IMR-90 (cell line): ENCODE measurements around the gene PRTFDC1. TPM values are rescaled to one million over a fixed set of nuclear protein-coding genes. Genes with fewer than 3 reads are reported as not detected.

Source experiments
- ATAC-seq: fragments of 200-7000 bp; cut with Tn5 transposase; 2 replicates; pipeline ENCODE4 v1.9.1; 2020; ENCODE audit warnings: low read depth, mild to moderate bottlenecking, moderate library complexity
- BruUV-seq: library from RNA; stranded (reverse); fragments of 400-500 nt; replicated peaks from 2 replicates; lab custom pipeline; 2021; lab: Mats Ljungman, UMichigan
- CTCF ChIA-PET: fragments of 300-600 bp; formaldehyde crosslinking; extraction: SDS; loops from one replicate; lab custom pipeline; 2021; ENCODE audit warnings: antibody characterized with exemption; lab: Yijun Ruan, JAX
- POLR2A ChIA-PET: fragments of 300-600 bp; sonication (Branson Sonifier 250); formaldehyde crosslinking; loops from one replicate; lab custom pipeline; 2022; ENCODE audit warnings: antibody characterized with exemption; ENCODE audit not compliant: unreplicated experiment; lab: Charles Lee
- DNase-seq: peaks from one replicate; pipeline ENCODE4 v3.0.0; 2013
- H2AFZ ChIP-seq: replicated peaks from 2 replicates; pipeline ENCODE3; 2013; ENCODE audit warnings: low read length, mild to moderate bottlenecking; ENCODE audit not compliant: poor library complexity
- H2AK5ac ChIP-seq: 2 replicates; pipeline ENCODE4 v1.6.1; 2013; ENCODE audit warnings: low read depth, low read length, inconsistent platforms
- H2AK9ac ChIP-seq: replicated peaks from 2 replicates; pipeline ENCODE3; 2013; ENCODE audit warnings: mild to moderate bottlenecking, low read depth, low read length, moderate library complexity; ENCODE audit not compliant: poor library complexity
- H2BK120ac ChIP-seq: 2 replicates; pipeline ENCODE4 v1.6.1; 2013; ENCODE audit warnings: low read depth, low read length, inconsistent platforms
- H2BK15ac ChIP-seq: 3 replicates; pipeline ENCODE4 v1.6.1; 2013; ENCODE audit warnings: low read depth, low read length, inconsistent platforms
- H2BK20ac ChIP-seq: 2 replicates; pipeline ENCODE4 v1.6.1; 2013; ENCODE audit warnings: low read depth, mild to moderate bottlenecking, inconsistent platforms, low read length, moderate library complexity
- H2BK5ac ChIP-seq: 2 replicates; pipeline ENCODE4 v1.6.1; 2013; ENCODE audit warnings: mild to moderate bottlenecking, low read depth, low read length, inconsistent platforms; ENCODE audit not compliant: poor library complexity, severe bottlenecking
- H3K14ac ChIP-seq: replicated peaks from 2 replicates; pipeline ENCODE4 v1.6.1; 2013; ENCODE audit warnings: low read depth, low read length, inconsistent platforms
- H3K18ac ChIP-seq: 2 replicates; pipeline ENCODE4 v1.6.1; 2013; ENCODE audit warnings: low read depth, low read length, control low read depth
- H3K23ac ChIP-seq: 2 replicates; pipeline ENCODE4 v1.6.1; 2013; ENCODE audit warnings: low read depth, low read length, inconsistent platforms
- H3K27ac ChIP-seq: 2 replicates; pipeline ENCODE4 v1.5.1; 2013; ENCODE audit warnings: mild to moderate bottlenecking, control low read depth, low read length; ENCODE audit not compliant: insufficient read depth
- H3K27me3 ChIP-seq: 2 replicates; pipeline ENCODE4 v1.6.1; 2013; ENCODE audit warnings: low read length; ENCODE audit not compliant: control insufficient read depth, insufficient read depth
- H3K36me3 ChIP-seq: 2 replicates; pipeline ENCODE4 v1.6.1; 2013; ENCODE audit warnings: low read length, mixed read lengths; ENCODE audit not compliant: control insufficient read depth, insufficient read depth
- H3K4ac ChIP-seq: 2 replicates; pipeline ENCODE4 v1.6.1; 2013; ENCODE audit warnings: low read depth, low read length, inconsistent platforms
- H3K4me1 ChIP-seq: 2 replicates; pipeline ENCODE4 v1.6.1; 2013; ENCODE audit warnings: low read length, mixed read lengths; ENCODE audit not compliant: control insufficient read depth, insufficient read depth
- H3K4me2 ChIP-seq: 2 replicates; pipeline ENCODE4 v1.6.1; 2013; ENCODE audit warnings: low read depth, mild to moderate bottlenecking, control low read depth, low read length, moderate library complexity
- H3K4me3 ChIP-seq: 2 replicates; pipeline ENCODE4 v1.5.1; 2013; ENCODE audit warnings: low read depth, mild to moderate bottlenecking, control low read depth, low read length, moderate library complexity; ENCODE audit not compliant: insufficient read depth
- H3K56ac ChIP-seq: 2 replicates; pipeline ENCODE4 v1.6.1; 2013; ENCODE audit warnings: low read length, inconsistent platforms; ENCODE audit not compliant: insufficient read depth; ENCODE audit errors: extremely low read depth
- H3K79me1 ChIP-seq, 2 experiments: 2 replicates each; pipeline ENCODE4 v1.6.1; 2013; ENCODE audit warnings: low read length in 2 of 2, inconsistent platforms in 1 of 2, low read depth in 1 of 2
- H3K9ac ChIP-seq: 2 replicates; pipeline ENCODE4 v1.6.1; 2013; ENCODE audit warnings: low read depth, low read length, control low read depth
- H3K9me1 ChIP-seq: 2 replicates; pipeline ENCODE4 v1.6.1; 2013; ENCODE audit warnings: low read length, inconsistent platforms; ENCODE audit not compliant: insufficient read depth
- H3K9me3 ChIP-seq: 2 replicates; pipeline ENCODE4 v1.6.1; 2013; ENCODE audit warnings: low read length; ENCODE audit not compliant: control insufficient read depth, insufficient read depth
- H4K20me1 ChIP-seq: 2 replicates; pipeline ENCODE4 v1.6.1; 2013; ENCODE audit warnings: low read length, inconsistent platforms; ENCODE audit not compliant: insufficient read depth
- H4K5ac ChIP-seq: 2 replicates; pipeline ENCODE4 v1.6.1; 2013; ENCODE audit warnings: mild to moderate bottlenecking, low read depth, low read length, control low read depth
- H4K8ac ChIP-seq, 2 experiments: 2 replicates each; pipeline ENCODE4 v1.6.1; 2013; ENCODE audit warnings: low read depth in 2 of 2, low read length in 2 of 2, control low read depth in 1 of 2, inconsistent platforms in 1 of 2
- H4K91ac ChIP-seq: 2 replicates; pipeline ENCODE4 v1.6.1; 2013; ENCODE audit warnings: low read depth, low read length, inconsistent platforms; ENCODE audit not compliant: insufficient read depth
- BHLHE40 ChIP-seq: fragments of 150-350 bp; IDR thresholded peaks from 2 replicates; pipeline ENCODE4 v1.6.1; 2016; ENCODE audit warnings: mild to moderate bottlenecking, low read depth, low read length
- CEBPB ChIP-seq: IDR thresholded peaks from 2 replicates; pipeline ENCODE4 v1.6.1; 2012; ENCODE audit warnings: low read depth, low read length, improper control_type of control experiment
- CHD1 ChIP-seq: IDR thresholded peaks from 2 replicates; pipeline ENCODE4 v1.6.1; 2012; ENCODE audit warnings: low read depth, low read length, improper control_type of control experiment
- CTCF ChIP-seq: conservative IDR thresholded peaks from 2 replicates; pipeline ENCODE4 v1.5.1; 2012; ENCODE audit warnings: mild to moderate bottlenecking, low read depth, low read length, improper control_type of control experiment
- ELK1 ChIP-seq: fragments of 150-350 bp; IDR thresholded peaks from 2 replicates; pipeline ENCODE4 v1.6.1; 2016; ENCODE audit warnings: low read depth, mild to moderate bottlenecking, low read length, moderate library complexity, borderline replicate concordance
- FOS ChIP-seq: fragments of 150-350 bp; IDR thresholded peaks from 2 replicates; pipeline ENCODE4 v1.6.1; 2016; ENCODE audit warnings: low read depth, low read length
- MAFK ChIP-seq: IDR thresholded peaks from 2 replicates; pipeline ENCODE4 v1.6.1; 2012; ENCODE audit warnings: low read depth, low read length, improper control_type of control experiment
- MAZ ChIP-seq: IDR thresholded peaks from 2 replicates; pipeline ENCODE4 v1.6.1; 2012; ENCODE audit warnings: low read depth, mild to moderate bottlenecking, low read length, improper control_type of control experiment, moderate library complexity, borderline replicate concordance
- NFE2L2 ChIP-seq: fragments of 150-350 bp; IDR thresholded peaks from 2 replicates; pipeline ENCODE4 v1.6.1; 2016; ENCODE audit warnings: low read depth, mild to moderate bottlenecking, low read length
- POLR2A ChIP-seq: IDR thresholded peaks from 2 replicates; pipeline ENCODE4 v1.6.1; 2012; ENCODE audit warnings: mild to moderate bottlenecking, low read depth, low read length
- RAD21 ChIP-seq: IDR thresholded peaks from 2 replicates; pipeline ENCODE4 v1.6.1; 2012; ENCODE audit warnings: low read length, improper control_type of control experiment
- RCOR1 ChIP-seq: IDR thresholded peaks from 2 replicates; pipeline ENCODE4 v1.6.1; 2012; ENCODE audit warnings: mild to moderate bottlenecking, low read length, improper control_type of control experiment; ENCODE audit not compliant: insufficient replicate concordance
- SMC3 ChIP-seq: fragments of 150-350 bp; IDR thresholded peaks from 2 replicates; pipeline ENCODE4 v1.6.1; 2016; ENCODE audit warnings: low read depth, mild to moderate bottlenecking, antibody characterized with exemption, low read length, moderate library complexity
- USF2 ChIP-seq: fragments of 150-350 bp; IDR thresholded peaks from 2 replicates; pipeline ENCODE4 v1.6.1; 2017; ENCODE audit warnings: mild to moderate bottlenecking, antibody characterized with exemption, low read length, low read depth
- WGBS, 2 experiments: methylation state at CpG; one replicate each; pipeline versions ENCODE4 v1.1.5 to v1.1.7; 2013; ENCODE audit warnings: missing lambda C conversion rate in 2 of 2; ENCODE audit not compliant: insufficient read length in 1 of 2; ENCODE audit errors: extremely low coverage in 2 of 2; 5-methylcytosine and 5-hydroxymethylcytosine counted together
- dilution Hi-C: fragments of 300-500 bp; cut with HindIII; formaldehyde crosslinking; loops from one replicate; pipeline ENCODE4 v1.14.3; 2018; ENCODE audit warnings: low sequenced_read_pairs; ENCODE audit not compliant: unreplicated experiment
- in situ Hi-C: fragments of 300-500 bp; cut with MboI; formaldehyde crosslinking; loops from 3 replicates; pipeline ENCODE4 v1.14.3; 2019; ENCODE audit warnings: low sequenced_read_pairs, inconsistent platforms, mixed read lengths
- intact Hi-C: fragments of 100-400 bp; cut with micrococcal nuclease; formaldehyde crosslinking; loops from 2 replicates; pipeline ENCODE4 v1.10.0; 2022
- polyA plus RNA-seq, 3 experiments: library from polyadenylated mRNA; depleted of rRNA; stranded (reverse); fragments of >200 nt; gene quantifications; 2 replicates each; pipeline ENCODE4 v1.2.3, GENCODE V29; 2012; ENCODE audit warnings: low replicate concordance in 1 of 3
- total RNA-seq: library from RNA; depleted of rRNA; stranded (reverse); fragments of >200 nt; gene quantifications from 2 replicates; pipeline ENCODE4 v1.2.3, GENCODE V29; 2012

PRTFDC1 gene
- total and polyA plus RNA-seq, 2 of the 4 experiments (the other 2 are of a cell fraction) = 12.3 to 17.9 TPM

GRCh38 chr10:24900888-24901685 is 51.3 kb downstream of the PRTFDC1 start:
- Histone ChIP-seq H2AFZ (no peak overlapping the region), H2BK20ac (peak overlapping the region; percentile 73; the same call in 1 of the 2 replicates), H2AK5ac (peak overlapping the region; percentile 64; the same call in 1 of the 2 replicates), H3K27ac (peak overlapping the region; percentile 18; the same call in 1 of the 2 replicates), H3K36me3 (no peaks in the 10 kb centered on the region), H3K9me1 (peaks cover 11% of the 10 kb centered on the region), H3K23ac (no peak overlapping the region), H4K5ac (no peak overlapping the region), H4K91ac (no peak overlapping the region), H3K4ac (peak overlapping the region; percentile 52; the same call in 1 of the 2 replicates), H2BK120ac (peak overlapping the region; percentile 66; the same call in 1 of the 2 replicates), H3K56ac (no peak overlapping the region), H3K14ac (0 out of 2 replicates have a peak overlapping the region, but pooled peaks have one; percentile 35), H2BK5ac (peak overlapping the region; percentile 44), H3K9me3 (no peaks in the 10 kb centered on the region), H3K9ac (no peak overlapping the region), H3K4me2 (no peak overlapping the region), H4K8ac (no peak overlapping the region), H2BK15ac (0 out of 3 replicates have a peak overlapping the region, but pooled peaks have one; percentile 13), H3K18ac (peak overlapping the region; percentile 33; the same call in 1 of the 2 replicates), H3K4me3 (no peak overlapping the region), H3K27me3 (no peaks in the 10 kb centered on the region), H3K79me1 (no peaks in the 10 kb centered on the region; a peak in 1 of 4 replicates), H4K20me1 (no peaks in the 10 kb centered on the region), H2AK9ac (no peak overlapping the region), H3K4me1 (peaks cover 9% of the 10 kb centered on the region)
- POLR2A ChIA-PET = interaction anchor here (0.6 kb wide), 1 partner anchor 578 kb away, joined by 4 read pairs; no protein-coding TSS in a partner anchor
- CTCF ChIA-PET = no interaction called here
- dilution Hi-C loops (no loop called here), in situ Hi-C loops (no loop called here), intact Hi-C loops (no loop called here)
- ATAC-seq (no peak), DNase-seq (no peak)
- no CpG with 5 or more reads among the region's 7 CpGs for WGBS, 2 experiments
- no TSS peak for BruUV-seq
- TF ChIP-seq RAD21 (no peak), CTCF (no peak), CHD1 (no peak), MAFK (no peak), ELK1 (no peak), BHLHE40 (no peak), USF2 (no peak), NFE2L2 (no peak), MAZ (no peak), SMC3 (no peak), CEBPB (no peak), RCOR1 (no peak), FOS (no peak), POLR2A (no peak)
